ENCODE results near the gene PCTP. TPM values are rescaled to one million over a fixed set of nuclear protein-coding genes. Genes with fewer than 3 reads are reported as not detected.

Gene PCTP
- total and polyA plus RNA-seq, 9 of the 15 experiments (the other 6 are each of a cell fraction or from before 2014, with no cell fraction given), result 10.9 to 62.3 (median 41.2) TPM

- TF ChIP-seq CCNT2 (IDR thresholded peaks at IDR 0.05; ENCODE audit: borderline replicate concordance, extremely low read depth, insufficient read length, low read depth, low read length), result no peak
- TF ChIP-seq, protein P1, sequence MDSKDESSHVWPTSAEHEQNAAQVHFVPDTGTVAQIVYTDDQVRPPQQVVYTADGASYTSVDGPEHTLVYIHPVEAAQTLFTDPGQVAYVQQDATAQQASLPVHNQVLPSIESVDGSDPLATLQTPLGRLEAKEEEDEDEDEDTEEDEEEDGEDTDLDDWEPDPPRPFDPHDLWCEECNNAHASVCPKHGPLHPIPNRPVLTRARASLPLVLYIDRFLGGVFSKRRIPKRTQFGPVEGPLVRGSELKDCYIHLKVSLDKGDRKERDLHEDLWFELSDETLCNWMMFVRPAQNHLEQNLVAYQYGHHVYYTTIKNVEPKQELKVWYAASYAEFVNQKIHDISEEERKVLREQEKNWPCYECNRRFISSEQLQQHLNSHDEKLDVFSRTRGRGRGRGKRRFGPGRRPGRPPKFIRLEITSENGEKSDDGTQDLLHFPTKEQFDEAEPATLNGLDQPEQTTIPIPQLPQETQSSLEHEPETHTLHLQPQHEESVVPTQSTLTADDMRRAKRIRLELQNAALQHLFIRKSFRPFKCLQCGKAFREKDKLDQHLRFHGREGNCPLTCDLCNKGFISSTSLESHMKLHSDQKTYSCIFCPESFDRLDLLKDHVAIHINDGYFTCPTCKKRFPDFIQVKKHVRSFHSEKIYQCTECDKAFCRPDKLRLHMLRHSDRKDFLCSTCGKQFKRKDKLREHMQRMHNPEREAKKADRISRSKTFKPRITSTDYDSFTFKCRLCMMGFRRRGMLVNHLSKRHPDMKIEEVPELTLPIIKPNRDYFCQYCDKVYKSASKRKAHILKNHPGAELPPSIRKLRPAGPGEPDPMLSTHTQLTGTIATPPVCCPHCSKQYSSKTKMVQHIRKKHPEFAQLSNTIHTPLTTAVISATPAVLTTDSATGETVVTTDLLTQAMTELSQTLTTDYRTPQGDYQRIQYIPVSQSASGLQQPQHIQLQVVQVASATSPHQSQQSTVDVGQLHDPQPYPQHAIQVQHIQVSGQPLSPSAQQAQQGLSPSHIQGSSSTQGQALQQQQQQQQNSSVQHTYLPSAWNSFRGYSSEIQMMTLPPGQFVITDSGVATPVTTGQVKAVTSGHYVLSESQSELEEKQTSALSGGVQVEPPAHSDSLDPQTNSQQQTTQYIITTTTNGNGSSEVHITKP (IDR thresholded peaks at IDR 0.05; ENCODE audit: partially characterized antibody), result peak; percentile 77
- peak; percentile 82 for TF ChIP-seq WHSC1 (IDR thresholded peaks at IDR 0.05; ENCODE audit: low read length)
- peak; percentile 45; the same call in 1 of the 2 replicates for TF ChIP-seq ZKSCAN8 (CRISPR knock-in tag; IDR thresholded peaks at IDR 0.05)
- TF ChIP-seq STAG1 (CRISPR knock-in tag; IDR thresholded peaks at IDR 0.05; ENCODE audit: borderline replicate concordance), result no peak
- TF ChIP-seq POLR2G (IDR thresholded peaks at IDR 0.05; ENCODE audit: low read depth, low read length), result no peak
- no peak for TF ChIP-seq NR0B1 (IDR thresholded peaks at IDR 0.05; ENCODE audit: partially characterized antibody)
- TF ChIP-seq, protein P2, sequence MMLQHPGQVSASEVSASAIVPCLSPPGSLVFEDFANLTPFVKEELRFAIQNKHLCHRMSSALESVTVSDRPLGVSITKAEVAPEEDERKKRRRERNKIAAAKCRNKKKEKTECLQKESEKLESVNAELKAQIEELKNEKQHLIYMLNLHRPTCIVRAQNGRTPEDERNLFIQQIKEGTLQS (IDR thresholded peaks at IDR 0.05), result no peak
- TF ChIP-seq, protein P2 (CRISPR knock-in tag; conservative IDR thresholded peaks at IDR 0.05), result no peak
- TF ChIP-seq HMG20B (CRISPR knock-in tag; IDR thresholded peaks at IDR 0.05), result no peak
- TF ChIP-seq TCFL5 (CRISPR knock-in tag; conservative IDR thresholded peaks at IDR 0.05), result no peak
- peak; percentile 18; the same call in 1 of the 2 replicates for TF ChIP-seq PTRF (tag; IDR thresholded peaks at IDR 0.05)
- TF ChIP-seq HNRNPH1 (optimal IDR thresholded peaks at IDR 0.05; ENCODE audit: low read depth, low read length), result no peak
- TF ChIP-seq SOX6 (IDR thresholded peaks at IDR 0.05), result no peak
- TF ChIP-seq ZNF280A (IDR thresholded peaks at IDR 0.05; ENCODE audit: low read depth, partially characterized antibody), result no peak
- no peak for TF ChIP-seq SAP30 (IDR thresholded peaks at IDR 0.05; ENCODE audit: borderline replicate concordance, insufficient read depth, low read depth, low read length, poor library complexity, severe bottlenecking)
Observed at GRCh38 chr17:55818026-55818425, 67.2 kb downstream of the PCTP start (continued).
